Effector memory CD4-positive, alpha-beta T cell (primary cell): ENCODE results near the gene ALG9.

ENCODE experiments used
- DNase-seq, 3 donors: peaks; one replicate each; pipeline ENCODE4 v3.0.0-alpha.2; 2020
- H3K27ac ChIP-seq: 2 replicates; pipeline ENCODE4 v1.7.0; 2013; ENCODE audit warnings: mild to moderate bottlenecking, low read length, moderate library complexity; ENCODE audit not compliant: insufficient read depth, poor library complexity, severe bottlenecking
- H3K27me3 ChIP-seq: replicated peaks from 2 replicates; pipeline ENCODE4 v1.7.0; 2013; ENCODE audit warnings: mild to moderate bottlenecking, low read length; ENCODE audit not compliant: insufficient read depth, control insufficient read depth, poor library complexity, severe bottlenecking
- H3K36me3 ChIP-seq: 2 replicates; pipeline ENCODE4 v1.7.0; 2013; ENCODE audit warnings: mild to moderate bottlenecking, low read length, moderate library complexity; ENCODE audit not compliant: control insufficient read depth, insufficient read depth
- H3K4me1 ChIP-seq: 2 replicates; pipeline ENCODE4 v1.7.0; 2013; ENCODE audit warnings: low read length, mild to moderate bottlenecking; ENCODE audit not compliant: control insufficient read depth, insufficient read depth, poor library complexity, severe bottlenecking
- H3K4me3 ChIP-seq: 2 replicates; pipeline ENCODE4 v1.7.0; 2013; ENCODE audit warnings: low read length, low read depth, mild to moderate bottlenecking; ENCODE audit not compliant: insufficient read depth, poor library complexity, severe bottlenecking
- H3K9me3 ChIP-seq: 2 replicates; pipeline ENCODE4 v1.7.0; 2013; ENCODE audit warnings: mild to moderate bottlenecking, low read length, moderate library complexity; ENCODE audit not compliant: control insufficient read depth

Gene ALG9

GRCh38 chr11:111737444-111738210 is 133.8 kb downstream of the ALG9 start:
- Histone ChIP-seq H3K9me3 (no peaks in the 10 kb centered on the region), H3K27me3 (no peaks in the 10 kb centered on the region), H3K27ac (no peak overlapping the region), H3K4me3 (no peak overlapping the region), H3K36me3 (peaks cover 20% of the 10 kb centered on the region), H3K4me1 (no peaks in the 10 kb centered on the region)
- DNase-seq, result no peak

GRCh38 chr11:111736621-111737443 is 134.5 kb downstream of the ALG9 start:
- Histone ChIP-seq H3K27ac (no peak overlapping the region), H3K4me1 (no peaks in the 10 kb centered on the region), H3K36me3 (peaks cover 13% of the 10 kb centered on the region), H3K27me3 (no peaks in the 10 kb centered on the region), H3K9me3 (no peaks in the 10 kb centered on the region), H3K4me3 (no peak overlapping the region)
- no peak for DNase-seq
